Activated T-cell treated with anti-CD3 and anti-CD28 coated beads, Interleukin-2, amount 50 U/mL, for 1 hour (primary cell): ENCODE results near the gene ZBTB7C.

Source experiments
- DNase-seq: peaks from one replicate; pipeline ENCODE4 v3.0.0-alpha.2; 2020

ZBTB7C gene

GRCh38 chr18:48158721-48159120 is 250.5 kb downstream of the ZBTB7C start:
- no peak for DNase-seq

- DNase-seq = no peak
Measured at GRCh38 chr18:48157956-48158355, 251.2 kb downstream of the ZBTB7C start.

- DNase-seq = no peak
Measured at GRCh38 chr18:48155856-48156255, 253.3 kb downstream of the ZBTB7C start.

- DNase-seq = no peak
Measured at GRCh38 chr18:48154828-48155227, 254.4 kb downstream of the ZBTB7C start.

GRCh38 chr18:48153613-48154481 is 255.3 kb downstream of the ZBTB7C start:
- DNase-seq = no peak

GRCh38 chr18:48152549-48152948 is 256.6 kb downstream of the ZBTB7C start:
- no peak for DNase-seq

- no peak for DNase-seq
Measured at GRCh38 chr18:48151421-48152065, 257.6 kb downstream of the ZBTB7C start.

- DNase-seq = no peak
Measured at GRCh38 chr18:48149020-48149685, 260.0 kb downstream of the ZBTB7C start.

GRCh38 chr18:48142994-48143393 is 266.2 kb downstream of the ZBTB7C start:
- DNase-seq = no peak

- no peak for DNase-seq
Measured at GRCh38 chr18:48142353-48142752, 266.8 kb downstream of the ZBTB7C start.

- DNase-seq = no peak
Measured at GRCh38 chr18:48140731-48141130, 268.5 kb downstream of the ZBTB7C start.

GRCh38 chr18:48139431-48140347 is 269.5 kb downstream of the ZBTB7C start:
- DNase-seq = no peak

GRCh38 chr18:48138660-48139430 is 270.3 kb downstream of the ZBTB7C start:
- DNase-seq = no peak

- DNase-seq = no peak
Measured at GRCh38 chr18:48138210-48138609, 271.0 kb downstream of the ZBTB7C start.

- DNase-seq = no peak
Measured at GRCh38 chr18:48137374-48138081, 271.7 kb downstream of the ZBTB7C start.

GRCh38 chr18:48136827-48137373 is 272.3 kb downstream of the ZBTB7C start:
- no peak for DNase-seq

GRCh38 chr18:48136051-48136826 is 272.9 kb downstream of the ZBTB7C start:
- DNase-seq = no peak

- DNase-seq = no peak
Measured at GRCh38 chr18:48135436-48135966, 273.7 kb downstream of the ZBTB7C start.

GRCh38 chr18:48134609-48135008 is 274.6 kb downstream of the ZBTB7C start:
- no peak for DNase-seq
